Hepatocyte (in vitro differentiated cells): ENCODE results near the gene PSG7.
"Not testable (repeated sequence)": the region's sequence is repeated elsewhere in the genome, so short reads cannot be mapped to it uniquely, and the experiment has no call there.

Experiments
- EZH2 ChIP-seq: fragments of 200-600 bp; sonication (generic); IDR thresholded peaks from 2 replicates; pipeline ENCODE4 v1.6.1; 2016; ENCODE audit warnings: antibody characterized with exemption, mild to moderate bottlenecking, borderline replicate concordance
- EZH2phosphoT487 ChIP-seq: fragments of 200-600 bp; sonication (generic); IDR thresholded peaks from one replicate; pipeline ENCODE4 v1.6.1; 2018; ENCODE audit warnings: antibody characterized with exemption, mild to moderate bottlenecking, low read depth, moderate library complexity; ENCODE audit not compliant: unreplicated experiment, severe bottlenecking
- TF ChIP-seq, protein P1 (sequence below): fragments of 200-600 bp; sonication (generic); IDR thresholded peaks from 2 replicates; pipeline ENCODE4 v1.5.1; 2016; ENCODE audit warnings: antibody characterized with exemption, mild to moderate bottlenecking; ENCODE audit not compliant: poor library complexity

DNA sequence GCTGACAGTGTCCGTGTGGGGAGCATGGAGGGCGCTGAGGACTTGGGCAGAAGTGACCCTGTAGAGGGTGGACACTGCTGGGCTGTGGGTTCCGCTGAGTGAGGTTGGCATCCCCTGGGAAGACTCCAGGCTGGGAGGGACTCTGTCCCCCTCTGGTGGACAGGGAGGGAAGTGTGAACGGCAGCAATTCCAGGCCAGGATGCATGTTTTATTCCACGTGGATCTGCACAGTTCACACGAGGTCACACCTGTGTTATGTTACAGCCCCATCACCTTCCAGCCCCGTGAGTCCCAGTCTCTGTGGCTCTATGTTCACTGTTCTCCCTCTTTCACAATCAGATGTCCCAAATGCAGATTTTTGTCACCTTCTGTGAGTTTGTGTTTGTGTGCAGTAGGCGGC is 55.7 kb downstream of the PSG7 start:
- TF ChIP-seq, protein P1, sequence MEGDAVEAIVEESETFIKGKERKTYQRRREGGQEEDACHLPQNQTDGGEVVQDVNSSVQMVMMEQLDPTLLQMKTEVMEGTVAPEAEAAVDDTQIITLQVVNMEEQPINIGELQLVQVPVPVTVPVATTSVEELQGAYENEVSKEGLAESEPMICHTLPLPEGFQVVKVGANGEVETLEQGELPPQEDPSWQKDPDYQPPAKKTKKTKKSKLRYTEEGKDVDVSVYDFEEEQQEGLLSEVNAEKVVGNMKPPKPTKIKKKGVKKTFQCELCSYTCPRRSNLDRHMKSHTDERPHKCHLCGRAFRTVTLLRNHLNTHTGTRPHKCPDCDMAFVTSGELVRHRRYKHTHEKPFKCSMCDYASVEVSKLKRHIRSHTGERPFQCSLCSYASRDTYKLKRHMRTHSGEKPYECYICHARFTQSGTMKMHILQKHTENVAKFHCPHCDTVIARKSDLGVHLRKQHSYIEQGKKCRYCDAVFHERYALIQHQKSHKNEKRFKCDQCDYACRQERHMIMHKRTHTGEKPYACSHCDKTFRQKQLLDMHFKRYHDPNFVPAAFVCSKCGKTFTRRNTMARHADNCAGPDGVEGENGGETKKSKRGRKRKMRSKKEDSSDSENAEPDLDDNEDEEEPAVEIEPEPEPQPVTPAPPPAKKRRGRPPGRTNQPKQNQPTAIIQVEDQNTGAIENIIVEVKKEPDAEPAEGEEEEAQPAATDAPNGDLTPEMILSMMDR: not testable (repeated sequence)
- TF ChIP-seq EZH2, EZH2phosphoT487: not testable (repeated sequence)
